ENCODE measurements around the gene TMEM52. TPM values are rescaled to one million over a fixed set of nuclear protein-coding genes. Genes with fewer than 3 reads are reported as not detected.

Gene TMEM52
- polyA plus RNA-seq, 1 donor from 2014 or later = not detected

DNA sequence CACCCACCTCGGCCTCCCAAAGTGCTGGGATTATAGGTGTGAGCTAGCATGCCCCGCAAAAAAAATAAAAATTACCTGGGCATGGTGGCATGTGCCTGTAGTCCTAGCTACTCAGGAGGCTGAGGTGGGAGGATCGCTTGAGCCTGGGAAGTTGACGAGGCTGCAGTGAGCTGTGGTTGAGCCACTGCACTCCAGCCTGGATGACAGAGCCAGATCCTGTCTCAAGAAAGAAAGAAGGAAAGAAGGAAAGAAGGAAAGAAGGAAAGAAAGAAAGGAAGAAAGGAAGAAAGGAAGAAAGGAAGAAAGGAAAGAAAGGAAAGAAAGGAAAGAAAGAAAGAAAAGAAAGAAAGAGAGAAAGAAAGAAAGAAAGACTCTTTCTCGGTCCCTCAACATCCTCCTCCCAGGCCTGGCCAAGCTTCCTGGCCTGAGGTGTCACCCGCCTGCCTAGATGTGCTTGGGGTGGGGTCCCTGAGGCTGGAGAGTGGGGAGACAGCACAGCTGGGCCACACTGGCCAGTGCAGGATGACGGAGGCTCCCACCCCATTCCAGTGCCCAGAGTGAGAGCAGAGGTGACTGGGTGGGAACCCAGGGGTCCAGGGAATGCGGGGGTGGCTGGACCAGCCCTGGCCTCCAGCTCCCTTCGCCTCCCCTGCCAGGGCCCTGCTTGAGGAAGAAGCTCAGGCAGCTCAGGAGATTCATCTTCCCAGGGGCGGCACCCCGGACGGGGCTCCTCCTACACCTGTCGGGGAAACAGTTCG, 18.0 kb downstream of the TMEM52 start:
- H3K4me1 Mint-ChIP-seq = peaks cover 2 to 10% (median 2%) of the 10 kb centered on the region in 3 donors
- H3K4me3 Mint-ChIP-seq = no peak overlapping the region
- no peaks in the 10 kb centered on the region for H3K9me3 Mint-ChIP-seq
- peaks cover 1% of the 10 kb centered on the region for H3K36me3 Mint-ChIP-seq
- H3K27me3 Mint-ChIP-seq = peaks cover 3% of the 10 kb centered on the region
- no peak overlapping the region for H3K27ac Mint-ChIP-seq

DNA sequence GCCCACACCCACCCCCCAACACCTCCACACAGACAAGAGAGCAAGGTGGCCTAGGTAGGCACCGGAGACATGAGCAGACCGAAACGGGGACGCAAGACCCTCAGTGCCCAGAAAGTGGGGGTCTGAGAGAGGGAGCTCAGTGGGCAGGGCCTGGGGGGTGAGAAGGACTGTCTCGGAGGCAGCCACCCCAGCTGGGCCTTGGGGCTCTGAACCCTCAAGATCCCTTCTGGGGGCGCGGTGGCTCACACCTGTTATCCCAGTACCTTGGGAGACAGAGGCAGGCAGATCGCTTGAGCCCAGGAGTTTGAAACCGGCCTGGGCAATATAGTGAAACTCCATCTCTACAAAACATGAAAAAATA, 19.1 kb downstream of the TMEM52 start:
- Mint-ChIP-seq H3K4me1 (peaks cover 5 to 17% (median 11%) of the 10 kb centered on the region in 3 donors), H3K9me3 (no peaks in the 10 kb centered on the region), H3K27ac (no peak overlapping the region), H3K36me3 (peaks cover 3% of the 10 kb centered on the region), H3K27me3 (peaks cover 9% of the 10 kb centered on the region), H3K4me3 (no peak overlapping the region)

DNA sequence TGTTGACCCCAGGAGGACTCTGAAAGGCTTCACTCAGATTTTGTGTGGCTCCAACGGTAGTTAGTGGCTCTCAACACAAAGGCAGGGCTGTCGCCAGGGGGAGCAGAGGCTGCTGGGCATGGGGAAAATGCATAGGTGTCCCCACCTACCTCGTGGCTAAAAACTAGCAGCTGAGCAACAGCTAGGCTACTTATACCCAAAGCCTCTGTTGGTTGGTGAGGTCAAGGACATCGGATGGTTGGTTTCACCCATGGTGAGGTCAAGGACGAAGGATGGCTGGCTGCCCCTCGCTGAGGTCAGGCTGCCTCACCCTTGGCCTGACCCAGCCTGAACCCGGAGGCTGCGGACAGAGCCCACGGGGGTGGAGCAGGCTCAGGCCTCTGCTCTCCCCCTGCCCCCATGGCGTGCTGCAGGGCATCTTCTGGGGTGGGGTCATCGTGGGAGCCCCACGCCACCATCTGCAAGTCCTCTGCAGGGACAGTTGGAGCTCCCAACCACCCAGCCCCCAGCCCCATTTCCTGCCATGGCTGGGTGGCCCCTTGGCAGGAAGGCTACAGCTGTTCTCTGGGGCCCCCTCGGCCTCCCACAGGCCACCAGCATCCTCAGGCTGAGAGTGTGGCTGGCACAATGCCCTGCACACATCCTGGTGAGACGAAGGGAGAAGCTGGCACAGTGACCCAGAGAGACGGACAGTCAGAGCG, 19.7 kb downstream of the TMEM52 start:
- Mint-ChIP-seq H3K27ac (peak overlapping the region in 1 of 3 donors; percentile 56), H3K9me3 (no peaks in the 10 kb centered on the region), H3K4me3 (no peak overlapping the region), H3K36me3 (peaks cover 3% of the 10 kb centered on the region), H3K27me3 (peaks cover 9% of the 10 kb centered on the region), H3K4me1 (peaks cover 10 to 23% (median 16%) of the 10 kb centered on the region in 3 donors)

DNA sequence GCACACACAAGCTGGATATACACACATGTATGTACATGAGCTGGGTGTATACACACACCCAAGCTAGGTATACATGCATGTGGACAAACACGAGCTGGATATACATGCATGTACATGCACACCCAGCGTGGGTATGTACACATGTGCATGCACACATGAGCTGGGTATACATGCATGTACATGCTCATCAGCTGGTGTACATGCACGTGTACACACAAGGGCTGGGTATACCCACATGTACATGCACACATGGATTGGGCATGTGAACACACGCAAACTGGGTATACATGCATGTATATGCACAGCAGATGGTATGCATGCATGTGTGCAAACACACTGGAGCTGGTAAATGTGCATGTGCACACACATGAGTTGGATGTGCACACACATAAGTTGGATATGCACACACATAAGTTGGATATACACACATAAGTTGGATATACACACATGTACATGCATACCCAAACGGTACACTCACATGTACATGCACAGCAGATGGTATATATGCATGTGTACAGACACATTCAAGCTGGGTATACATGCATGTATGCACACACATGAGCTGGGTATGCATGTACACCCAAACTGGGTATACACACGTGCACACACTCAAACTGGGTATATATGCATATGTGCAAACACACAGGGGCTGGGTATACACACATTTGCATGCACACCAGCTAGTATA, 20.7 kb downstream of the TMEM52 start:
- Mint-ChIP-seq H3K4me1 (peaks cover 10 to 26% (median 17%) of the 10 kb centered on the region in 3 donors), H3K27ac (peak overlapping the region in 1 of 3 donors; percentile 13), H3K36me3 (peaks cover 3% of the 10 kb centered on the region), H3K9me3 (no peaks in the 10 kb centered on the region), H3K4me3 (peak overlapping the region in 1 of 4 donors; percentile 39), H3K27me3 (peaks cover 9% of the 10 kb centered on the region)

DNA sequence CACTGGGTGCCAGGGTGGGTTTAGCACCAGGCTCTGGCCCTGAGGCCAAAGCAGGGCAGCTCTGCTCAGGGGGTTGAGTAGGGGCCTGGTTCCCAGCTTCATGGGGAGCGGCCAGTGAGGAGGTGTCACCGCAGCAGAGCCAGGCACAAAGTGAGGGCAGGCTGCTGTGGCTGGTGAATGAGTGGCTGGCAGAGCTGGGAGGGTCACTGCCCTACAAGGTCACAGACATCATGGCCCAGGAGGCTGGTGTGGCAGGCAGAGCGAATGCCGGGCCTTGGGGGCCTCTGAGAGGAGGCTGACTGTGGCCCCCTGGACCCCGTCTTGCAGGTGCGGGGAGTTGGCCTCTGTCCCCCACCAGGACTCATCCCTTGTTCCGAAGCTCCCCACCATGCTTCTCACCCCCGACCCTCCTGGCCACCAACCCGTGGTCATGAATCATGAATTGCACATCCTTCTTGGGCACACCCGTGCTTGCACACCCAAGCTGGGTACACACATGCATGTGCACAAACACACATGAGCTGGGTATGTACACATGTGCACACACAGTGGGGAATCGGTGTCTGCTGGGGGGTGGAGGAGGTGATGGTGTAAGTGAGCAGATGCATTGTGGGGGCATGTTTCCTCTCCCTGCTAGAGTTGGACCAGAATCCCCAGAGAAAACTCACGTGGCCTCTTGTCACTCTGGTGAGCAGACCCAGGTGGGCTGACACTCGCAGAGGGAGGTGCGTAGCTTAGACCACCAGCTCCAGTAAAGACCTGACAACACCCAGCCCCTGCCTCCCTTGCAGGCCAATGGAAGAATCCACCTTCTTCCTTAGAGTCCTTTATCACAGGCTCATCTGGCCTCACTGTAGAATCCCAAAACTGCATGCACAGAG, 23.4 kb downstream of the TMEM52 start:
- peak overlapping the region in 3 of 4 donors; percentile 78 to 90 (median 79) for H3K4me3 Mint-ChIP-seq
- H3K4me1 Mint-ChIP-seq = peaks cover 17 to 33% (median 27%) of the 10 kb centered on the region in 3 donors
- peaks cover 3% of the 10 kb centered on the region for H3K36me3 Mint-ChIP-seq
- peaks cover 7% of the 10 kb centered on the region for H3K27me3 Mint-ChIP-seq
- H3K27ac Mint-ChIP-seq = peak overlapping the region in 2 of 3 donors; percentile 29 to 55
- H3K9me3 Mint-ChIP-seq = no peaks in the 10 kb centered on the region

DNA sequence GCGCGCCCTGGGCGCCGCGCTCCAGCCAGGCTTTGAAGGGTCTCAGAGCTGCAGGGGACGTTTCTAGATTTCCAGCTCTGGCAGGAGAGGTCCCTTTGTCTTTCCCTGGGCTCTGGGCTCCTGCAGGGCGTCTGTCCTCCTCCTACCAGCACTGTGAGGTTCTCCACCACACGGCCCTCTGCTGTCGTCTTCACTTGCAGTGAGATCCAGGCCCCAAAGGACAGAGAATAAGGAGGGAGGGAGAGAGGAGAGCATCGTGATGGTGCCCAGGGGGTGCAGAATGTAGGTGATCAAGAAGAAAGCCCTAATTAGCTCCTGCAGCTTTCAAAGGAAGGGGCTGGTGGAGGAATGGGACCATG, 24.0 kb downstream of the TMEM52 start:
- no peaks in the 10 kb centered on the region for H3K9me3 Mint-ChIP-seq
- peak overlapping the region; percentile 22 to 90 (median 76) for H3K4me3 Mint-ChIP-seq
- H3K4me1 Mint-ChIP-seq = peaks cover 17 to 33% (median 27%) of the 10 kb centered on the region in 3 donors
- peaks cover 7% of the 10 kb centered on the region for H3K27me3 Mint-ChIP-seq
- peaks cover 3% of the 10 kb centered on the region for H3K36me3 Mint-ChIP-seq
- peak overlapping the region in 2 of 3 donors; percentile 53 to 95 for H3K27ac Mint-ChIP-seq

DNA sequence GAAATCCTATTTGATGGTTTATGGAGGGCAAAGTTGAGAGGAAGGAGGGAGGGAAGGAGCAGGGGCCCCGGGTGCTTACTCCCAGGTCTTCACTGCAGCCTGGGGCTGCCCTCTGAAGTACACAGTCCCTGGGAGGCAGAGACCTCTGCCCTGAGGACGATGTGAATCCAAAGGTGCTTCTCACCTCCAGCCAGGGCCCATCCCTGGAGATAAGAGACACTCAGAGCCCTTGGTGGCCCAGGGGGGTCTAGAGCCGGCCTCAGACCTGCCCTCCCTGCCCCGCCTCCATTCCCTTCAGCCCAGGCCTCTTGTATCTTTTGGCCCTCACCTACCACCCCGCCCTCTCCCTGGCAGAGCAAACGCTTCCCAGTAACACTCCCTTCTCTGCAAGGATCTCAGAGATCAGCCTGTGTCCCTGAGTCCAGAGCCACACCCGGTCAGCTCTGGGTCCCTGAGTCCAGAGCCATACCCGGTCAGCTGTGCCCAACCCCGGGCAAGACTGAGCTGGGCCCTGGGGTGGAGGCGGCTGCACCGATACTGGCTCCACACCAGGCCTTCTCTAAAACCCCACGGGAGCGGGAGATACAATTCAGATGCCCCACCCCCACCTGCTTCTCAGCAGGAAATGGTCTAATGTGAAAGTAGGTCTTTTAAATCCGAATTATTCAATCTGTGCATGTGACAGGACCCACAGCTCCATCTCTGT, 24.6 kb downstream of the TMEM52 start:
- H3K36me3 Mint-ChIP-seq = peaks cover 3% of the 10 kb centered on the region
- H3K4me1 Mint-ChIP-seq = peaks cover 17 to 33% (median 27%) of the 10 kb centered on the region in 3 donors
- H3K27me3 Mint-ChIP-seq = peaks cover 7% of the 10 kb centered on the region
- peak overlapping the region in 2 of 3 donors; percentile 53 to 95 for H3K27ac Mint-ChIP-seq
- H3K4me3 Mint-ChIP-seq = peak overlapping the region in 3 of 4 donors; percentile 65 to 90 (median 88)
- no peaks in the 10 kb centered on the region for H3K9me3 Mint-ChIP-seq

DNA sequence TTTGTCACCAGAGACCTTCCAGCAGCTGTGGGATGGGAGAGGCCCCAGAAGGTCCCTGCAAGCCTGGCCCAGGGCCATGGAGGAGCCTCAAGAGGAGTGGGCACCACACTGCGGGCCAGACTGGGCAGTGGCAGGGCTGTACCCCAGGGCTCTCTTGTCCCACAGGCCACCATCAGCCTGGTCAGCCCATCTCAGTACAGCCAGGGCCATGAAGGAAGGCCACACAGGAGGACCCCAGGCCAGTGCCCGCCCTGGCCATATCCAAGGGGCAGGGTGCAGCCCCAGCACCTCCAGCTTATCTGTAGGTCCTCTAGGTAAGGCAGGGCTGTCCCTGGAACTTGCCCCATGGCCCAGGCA, 25.1 kb downstream of the TMEM52 start:
- Mint-ChIP-seq H3K9me3 (no peaks in the 10 kb centered on the region), H3K4me3 (peak overlapping the region in 2 of 4 donors; percentile 43 to 85)

DNA sequence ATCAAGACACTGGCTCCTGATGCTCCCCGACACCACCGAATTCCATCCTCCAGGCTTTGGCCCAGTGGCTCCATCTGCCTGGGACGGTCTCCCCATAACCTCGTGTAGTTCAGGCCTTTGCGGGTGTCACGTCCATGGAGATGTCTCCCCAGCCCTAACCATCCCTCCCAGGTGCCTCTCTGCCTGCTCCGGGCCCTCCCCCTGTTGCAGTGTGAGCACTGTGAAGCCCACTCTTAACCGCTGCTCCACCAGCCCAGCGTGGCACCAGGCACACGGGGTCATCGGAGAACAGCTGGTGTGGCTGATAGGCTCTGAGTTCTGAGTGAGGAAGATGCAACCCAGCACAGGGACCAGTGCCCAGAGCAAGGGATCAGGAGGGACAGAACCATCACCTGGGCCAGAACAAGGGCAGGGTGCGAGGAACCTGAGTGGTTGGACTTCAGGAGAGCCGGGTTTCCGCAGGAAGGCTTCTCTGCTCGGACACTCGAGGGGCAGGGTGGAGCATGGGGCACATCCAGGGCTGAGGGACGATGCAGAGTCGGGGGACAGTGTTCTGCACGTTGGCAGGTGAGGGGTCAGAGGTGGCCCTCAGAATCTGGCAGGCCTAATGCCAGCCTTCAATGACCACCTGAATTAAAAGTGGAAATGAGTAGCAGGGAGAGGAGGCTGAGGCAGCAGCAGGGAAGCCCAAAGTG, 25.6 kb downstream of the TMEM52 start:
- Mint-ChIP-seq H3K27ac (peak overlapping the region in 1 of 3 donors; percentile 48), H3K4me1 (peaks cover 25 to 39% (median 34%) of the 10 kb centered on the region in 3 donors), H3K27me3 (peaks cover 7% of the 10 kb centered on the region), H3K4me3 (peak overlapping the region in 3 of 4 donors; percentile 64 to 85 (median 77)), H3K9me3 (no peaks in the 10 kb centered on the region), H3K36me3 (peaks cover 3% of the 10 kb centered on the region)

More for the DNA sequence above, 25.1 kb downstream of the TMEM52 start:
- peaks cover 3% of the 10 kb centered on the region for H3K36me3 Mint-ChIP-seq
- H3K27me3 Mint-ChIP-seq = peaks cover 7% of the 10 kb centered on the region
- peak overlapping the region in 1 of 3 donors; percentile 48 for H3K27ac Mint-ChIP-seq
- peaks cover 21 to 34% (median 31%) of the 10 kb centered on the region in 3 donors for H3K4me1 Mint-ChIP-seq

DNA sequence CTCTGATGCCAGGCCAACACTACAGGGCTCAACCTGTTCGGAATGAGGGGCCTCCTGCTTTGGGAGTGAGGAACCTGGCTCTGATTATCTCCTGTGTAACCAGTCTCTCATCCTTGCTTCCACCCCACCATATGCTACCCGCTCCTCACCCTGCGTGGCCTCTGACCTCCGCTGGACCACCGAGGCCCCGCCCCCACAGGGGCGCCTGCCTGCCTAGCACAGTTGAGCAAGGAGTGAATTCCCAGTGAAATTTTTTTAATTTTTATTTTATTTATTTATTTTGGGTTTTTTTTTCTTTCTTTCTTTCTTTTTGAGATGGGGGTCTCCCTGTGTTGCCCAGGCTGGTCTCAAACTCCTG, 26.3 kb downstream of the TMEM52 start:
- peaks cover 30 to 45% (median 39%) of the 10 kb centered on the region in 3 donors for H3K4me1 Mint-ChIP-seq
- H3K9me3 Mint-ChIP-seq = no peaks in the 10 kb centered on the region

DNA sequence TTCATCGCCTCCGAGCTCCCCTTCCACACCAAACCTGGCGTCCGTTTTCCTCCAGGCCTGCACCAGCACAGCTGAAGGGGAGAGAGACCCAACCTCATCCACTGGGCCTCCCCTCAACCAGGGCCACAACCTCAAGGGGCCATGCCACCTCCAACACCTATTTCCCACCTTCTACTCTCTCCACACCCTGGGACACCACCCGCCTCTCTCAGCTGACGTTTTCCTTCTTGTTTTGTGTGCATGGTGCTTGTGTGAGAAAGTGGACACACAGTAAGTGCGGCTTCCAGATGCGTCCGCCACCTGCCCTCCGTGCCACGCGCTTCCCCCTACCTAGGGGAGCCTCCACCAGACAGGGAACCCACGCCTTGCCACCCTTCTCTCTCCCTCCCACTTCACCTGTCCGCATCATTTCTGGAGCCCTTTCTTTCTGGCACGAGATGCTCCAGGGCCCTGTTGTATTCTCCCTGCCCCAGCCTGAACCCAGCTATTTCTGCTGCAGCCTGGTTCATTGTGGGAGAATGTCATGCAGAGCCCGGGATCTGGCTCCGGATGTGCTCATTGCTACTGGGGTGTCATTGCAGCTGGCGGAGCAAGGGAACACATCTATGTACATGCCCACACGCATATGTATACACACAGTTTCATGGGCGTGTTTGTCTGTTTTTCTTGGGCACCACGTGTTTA, 26.9 kb downstream of the TMEM52 start:
- peak overlapping the region; percentile 85 to 95 (median 91) for H3K4me3 Mint-ChIP-seq

More for the DNA sequence above, 26.3 kb downstream of the TMEM52 start:
- Mint-ChIP-seq H3K36me3 (peaks cover 3% of the 10 kb centered on the region), H3K27ac (peak overlapping the region; percentile 55 to 89 (median 85)), H3K4me3 (peak overlapping the region; percentile 85 to 95 (median 91)), H3K27me3 (peaks cover 7% of the 10 kb centered on the region)

DNA sequence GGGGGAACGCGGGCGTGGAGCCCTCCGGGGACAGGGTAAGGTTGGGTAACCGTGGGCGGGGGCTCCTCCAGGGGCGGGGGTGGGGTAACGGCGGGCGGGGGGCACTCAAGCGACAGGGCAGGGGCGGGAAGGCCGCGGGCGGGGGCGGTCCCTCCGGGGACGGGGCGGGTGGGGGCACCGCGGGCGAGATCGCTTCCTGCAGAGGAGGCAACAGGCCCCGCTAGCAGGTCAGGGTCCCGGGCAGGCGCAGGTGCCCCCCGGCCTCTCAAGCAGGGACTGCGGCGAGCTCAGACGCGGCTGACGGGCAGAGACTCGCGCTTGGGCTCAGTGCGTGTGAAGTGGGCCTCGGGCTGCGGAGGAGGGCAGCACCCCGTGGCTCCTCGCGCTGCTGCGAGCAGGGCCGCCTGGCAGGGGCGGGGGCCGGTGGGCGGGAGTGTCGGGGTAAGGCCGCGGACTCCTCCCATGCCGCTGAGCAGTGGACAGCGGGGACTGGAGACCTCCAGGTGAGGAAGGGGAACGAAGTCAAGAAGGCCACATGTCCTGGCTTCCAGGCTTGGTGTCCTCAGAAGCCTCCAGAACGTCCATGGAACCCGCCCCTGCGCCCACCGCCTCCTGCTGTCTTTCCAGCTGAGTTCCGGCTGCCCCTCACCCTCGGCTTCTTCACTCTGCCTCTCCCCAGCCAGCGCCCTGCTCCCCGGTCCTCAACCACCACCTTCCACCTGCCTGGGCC, 27.6 kb downstream of the TMEM52 start:
- peaks cover 38 to 50% (median 46%) of the 10 kb centered on the region in 3 donors for H3K4me1 Mint-ChIP-seq
- H3K27me3 Mint-ChIP-seq = peaks cover 7% of the 10 kb centered on the region
- peak overlapping the region; percentile 55 to 89 (median 85) for H3K27ac Mint-ChIP-seq
- H3K36me3 Mint-ChIP-seq = peaks cover 3% of the 10 kb centered on the region
- peak overlapping the region; percentile 85 to 95 (median 91) for H3K4me3 Mint-ChIP-seq
- H3K9me3 Mint-ChIP-seq = no peaks in the 10 kb centered on the region

More for the DNA sequence above, 26.9 kb downstream of the TMEM52 start:
- no peaks in the 10 kb centered on the region for H3K9me3 Mint-ChIP-seq
- peaks cover 33 to 47% (median 42%) of the 10 kb centered on the region in 3 donors for H3K4me1 Mint-ChIP-seq
- H3K36me3 Mint-ChIP-seq = peaks cover 3% of the 10 kb centered on the region
- H3K27me3 Mint-ChIP-seq = peaks cover 7% of the 10 kb centered on the region
- H3K27ac Mint-ChIP-seq = peak overlapping the region; percentile 55 to 89 (median 85)
